ENCODE data around the gene DNAJC13.

The DNAJC13 gene

DNA sequence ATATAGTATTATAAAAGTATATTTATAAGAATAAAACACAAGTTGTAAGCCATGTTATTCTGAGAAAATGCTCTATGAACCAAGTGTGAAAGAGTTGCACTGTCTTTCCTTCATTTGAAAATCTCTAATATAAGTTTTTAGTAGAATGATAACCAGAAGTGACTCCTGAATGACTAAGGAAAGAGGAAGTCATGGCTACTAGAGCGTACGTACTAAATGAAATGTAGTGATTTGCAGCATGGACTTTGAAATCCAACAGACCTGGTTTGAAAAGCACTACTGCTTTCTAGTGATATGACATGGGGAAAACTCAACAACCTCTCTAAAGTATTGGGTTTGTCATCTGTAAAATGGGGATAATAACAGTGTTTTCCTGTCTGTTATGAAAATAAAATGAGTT lies 10.3 kb upstream of the DNAJC13 start:
- no peak for DNase-seq

DNA sequence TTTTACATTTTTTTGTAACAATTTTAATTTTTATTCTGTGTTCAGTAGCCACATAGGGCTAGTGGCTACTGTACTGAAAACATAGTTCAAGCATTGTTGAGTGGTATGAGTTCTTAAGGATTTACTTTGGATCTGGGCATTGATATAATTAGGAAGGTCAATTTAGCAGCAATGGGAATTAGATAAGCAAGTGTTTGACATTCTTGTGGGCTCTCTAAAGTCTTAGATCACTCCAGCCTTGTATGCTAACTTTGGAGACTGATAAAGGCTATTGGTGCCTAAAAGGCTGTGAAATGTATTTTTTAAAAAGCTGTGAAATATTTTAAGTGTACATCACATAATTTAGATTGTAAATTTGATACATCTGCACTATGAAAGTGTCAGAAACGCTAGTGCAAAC lies 2.5 kb upstream of the DNAJC13 start:
- no peak for DNase-seq

DNA sequence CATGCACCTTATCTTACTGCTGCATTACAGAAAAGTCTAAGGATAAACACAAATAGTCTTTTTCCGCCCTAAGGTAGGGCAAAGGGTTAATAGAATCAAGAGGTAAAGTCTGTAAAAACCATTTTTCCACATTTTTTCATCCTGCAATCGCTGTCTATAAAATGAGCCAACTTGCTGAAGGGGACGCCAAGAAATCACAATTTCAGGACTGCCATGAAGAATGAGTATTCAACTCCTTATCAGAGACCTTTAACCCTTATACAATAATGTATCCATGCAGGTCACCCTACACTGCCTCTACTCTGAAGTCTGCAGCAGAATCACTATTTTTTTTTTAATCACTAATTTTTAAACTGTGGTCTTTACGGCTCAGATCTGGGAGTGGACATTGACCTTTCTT lies 1.1 kb upstream of the DNAJC13 start:
- no peak for DNase-seq

DNA sequence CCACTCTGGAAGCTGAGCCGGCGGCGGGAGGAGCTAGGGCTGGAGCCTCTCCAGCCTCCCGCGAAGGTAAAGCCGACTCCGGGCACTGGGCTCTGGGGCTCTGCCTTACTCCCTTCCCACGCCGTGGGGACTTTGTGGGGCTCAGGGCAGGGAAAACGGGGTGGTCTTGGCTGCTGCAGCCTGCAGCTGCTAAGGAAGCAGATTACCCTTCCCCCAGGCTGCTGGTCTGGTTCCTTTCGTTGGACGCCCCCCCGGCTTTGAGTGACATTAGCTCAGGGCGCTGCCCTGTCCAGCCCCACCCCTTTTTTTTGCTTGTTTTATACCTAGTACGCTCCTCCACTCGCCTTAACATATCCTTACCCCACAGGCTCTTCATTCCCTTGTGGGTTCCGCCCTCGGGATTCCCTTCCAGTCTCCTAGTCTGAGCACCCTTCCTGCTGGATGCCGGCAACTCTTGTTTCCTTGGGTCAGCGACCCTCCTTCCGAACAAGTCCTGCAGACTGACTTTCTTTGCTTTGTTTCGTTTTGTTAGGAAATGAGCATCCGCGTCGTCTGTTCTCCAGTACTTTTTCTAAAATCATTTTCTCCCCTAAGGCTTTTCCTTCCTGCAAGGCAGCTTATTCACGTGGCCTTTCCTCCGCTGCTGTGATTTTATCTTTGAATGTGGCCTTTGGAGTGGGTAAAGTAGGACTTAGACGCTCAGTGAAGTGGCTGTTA lies 551 bp downstream of the DNAJC13 start:
- DNase-seq = peak; percentile 27

DNA sequence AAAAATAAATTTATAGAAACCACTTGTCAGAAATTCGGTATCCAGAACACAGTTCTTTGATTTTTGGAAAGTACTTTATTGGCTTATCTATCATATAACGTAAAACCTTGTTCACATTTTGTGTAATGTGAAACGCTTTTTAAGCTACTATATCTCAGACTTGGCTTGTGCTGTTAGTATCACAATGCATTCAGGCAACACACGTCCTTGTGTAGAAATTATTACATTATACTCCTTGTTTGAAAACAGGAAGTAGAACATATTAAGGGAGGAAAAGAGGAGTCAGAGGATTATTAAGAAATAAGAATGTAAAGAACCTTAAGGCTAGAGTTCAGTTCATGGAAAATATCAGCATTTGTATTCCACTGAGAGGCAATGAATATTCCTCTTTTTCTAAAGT lies 1.6 kb downstream of the DNAJC13 start:
- peak; percentile 64 for DNase-seq

DNA sequence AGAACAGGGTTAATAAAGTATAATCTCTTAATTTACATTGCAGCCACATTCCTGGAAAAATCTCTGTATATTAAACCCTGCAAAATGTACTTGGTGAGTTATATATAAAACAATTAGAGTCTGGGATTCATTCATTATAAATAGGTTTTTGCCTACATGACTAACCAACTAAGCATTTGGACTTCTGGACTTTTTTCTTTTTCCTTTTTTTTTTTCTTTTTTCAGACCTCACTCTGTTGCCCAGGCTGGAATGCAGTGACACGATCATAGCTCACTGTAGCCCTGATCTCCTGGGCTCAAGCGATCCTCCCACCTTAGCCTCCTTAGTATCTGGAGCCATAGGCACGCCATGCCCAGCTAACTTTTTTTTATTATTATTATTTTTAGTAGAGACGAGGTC lies 4.5 kb downstream of the DNAJC13 start:
- no peak for DNase-seq

DNA sequence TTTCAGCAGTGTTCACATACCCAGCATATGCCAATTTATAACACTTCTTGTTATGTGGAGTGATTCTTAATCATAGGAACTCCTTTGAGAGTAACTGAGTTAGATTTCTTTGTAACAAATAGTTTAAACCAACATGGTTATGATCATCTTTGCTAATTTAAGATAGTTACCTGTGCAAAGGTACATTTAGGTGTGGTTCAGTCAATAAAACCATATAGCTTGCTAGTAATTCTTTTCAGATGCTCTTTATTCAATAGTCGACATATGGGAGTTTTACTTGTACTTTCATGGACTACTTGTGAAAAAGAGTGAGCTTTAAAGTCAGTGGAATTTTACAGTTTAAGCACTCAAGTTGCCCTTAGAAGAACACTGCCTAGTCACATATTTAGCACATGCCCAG lies 5.2 kb downstream of the DNAJC13 start:
- no peak for DNase-seq

DNA sequence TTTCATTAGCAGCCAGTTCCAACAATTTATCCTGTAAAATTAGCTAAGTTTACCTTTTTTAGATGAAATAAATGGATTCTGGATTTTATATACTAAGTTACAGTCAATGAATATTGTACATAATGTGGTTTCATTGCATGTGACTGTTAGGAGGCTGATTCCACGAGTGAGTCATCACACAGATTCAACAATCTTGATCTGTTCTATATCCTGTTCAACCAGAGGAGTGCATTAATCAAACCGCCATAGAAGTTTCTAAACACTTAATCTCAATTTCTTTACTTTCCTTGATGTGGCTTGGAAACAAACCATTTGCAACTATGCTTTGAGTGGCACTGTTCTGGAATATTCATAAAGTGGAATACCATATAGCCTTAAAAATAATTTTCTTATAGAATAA lies 15.3 kb downstream of the DNAJC13 start:
- no peak for DNase-seq

DNA sequence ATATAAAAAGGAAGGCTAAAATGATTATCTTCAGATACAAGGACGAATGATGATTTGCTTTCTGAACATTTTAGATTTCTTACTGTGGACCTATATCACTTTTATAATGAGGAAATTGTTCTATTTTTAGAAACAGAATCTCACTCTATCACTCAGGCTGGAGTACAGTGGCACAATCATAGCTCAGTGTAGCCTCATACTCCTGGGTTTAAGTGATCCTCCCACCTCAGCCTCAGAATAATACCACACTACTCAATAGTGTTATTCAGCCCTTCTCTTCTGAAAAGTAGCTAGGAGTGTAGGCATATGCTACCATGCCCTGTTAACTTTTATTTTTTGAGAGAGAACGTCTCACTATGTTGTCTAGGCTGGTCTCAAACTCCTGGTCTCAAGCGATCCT lies 15.8 kb downstream of the DNAJC13 start:
- no peak for DNase-seq

DNA sequence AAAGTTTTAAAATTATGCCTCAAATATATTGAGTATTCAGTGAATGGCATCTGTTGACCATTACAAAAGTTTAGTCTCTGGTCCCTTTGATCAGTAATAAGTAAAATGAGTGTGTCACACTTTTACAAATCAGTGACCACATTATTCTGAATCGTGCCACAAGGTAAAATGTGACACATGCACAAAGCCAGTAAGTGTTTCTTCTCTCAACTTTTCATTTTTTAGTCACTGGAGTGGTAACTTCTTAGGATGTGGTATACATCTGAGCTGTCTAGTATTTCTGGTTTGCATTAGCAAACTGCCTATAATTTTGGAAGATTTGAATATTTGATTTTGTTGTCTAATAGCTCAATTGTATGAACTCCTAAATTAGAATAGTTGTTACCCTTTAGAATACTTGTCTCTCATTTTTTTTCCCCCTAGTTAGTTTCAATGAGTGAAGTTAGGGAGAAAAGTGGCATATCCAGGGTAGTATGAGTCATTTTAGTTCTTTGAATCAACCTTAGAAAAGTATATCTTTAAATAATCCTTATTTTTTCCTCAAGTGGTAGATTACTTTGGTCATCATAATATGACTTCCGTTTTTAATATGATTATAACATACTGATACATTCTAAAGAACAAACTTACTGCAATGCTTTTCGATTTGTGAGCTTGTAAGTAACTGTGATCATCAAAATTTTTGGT lies 18.1 kb downstream of the DNAJC13 start:
- DNase-seq = no peak

DNA sequence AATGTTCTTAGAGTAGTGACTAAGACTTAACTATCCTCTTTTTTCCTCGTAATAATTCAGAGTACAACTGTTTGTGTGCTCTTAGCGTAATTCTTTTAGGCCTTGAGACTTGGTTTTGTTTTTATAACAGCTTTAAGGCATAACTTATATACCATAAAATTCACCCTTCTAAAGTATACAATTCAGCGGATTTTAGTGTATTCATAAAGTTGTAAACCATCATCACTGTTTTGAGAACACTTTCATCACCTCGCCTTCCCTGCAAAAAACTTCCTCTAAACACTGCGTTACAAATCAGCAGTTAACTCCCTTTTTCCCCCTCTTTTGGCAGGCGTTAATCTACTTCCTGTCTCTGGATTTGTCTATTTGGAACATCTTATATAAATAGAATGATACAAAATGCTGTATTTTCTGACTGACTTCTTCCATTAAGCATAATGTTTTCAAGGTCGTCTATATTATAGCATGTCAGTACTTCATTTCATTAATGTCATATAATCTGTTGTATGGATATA lies 18.7 kb downstream of the DNAJC13 start:
- no peak for DNase-seq

DNA sequence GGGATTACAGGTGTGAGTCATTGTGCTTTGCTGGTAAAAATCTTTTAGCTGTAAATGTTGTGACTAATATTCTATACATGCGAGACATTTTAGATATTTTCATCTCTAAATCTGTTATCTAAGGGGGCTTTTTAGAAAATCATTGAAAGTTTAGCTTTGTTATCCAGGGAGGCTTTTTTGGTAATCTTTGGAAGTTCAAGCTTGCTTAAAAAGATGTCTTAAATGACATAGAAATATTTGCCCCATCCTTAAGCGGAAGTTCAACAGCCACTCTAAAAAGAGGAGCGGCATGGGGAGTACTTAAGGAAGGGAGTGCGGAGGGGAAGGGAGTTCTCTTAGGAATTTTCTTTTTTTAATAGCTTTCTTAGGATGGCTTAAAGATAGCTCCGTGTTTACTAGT lies 26.1 kb downstream of the DNAJC13 start:
- no peak for DNase-seq

DNA sequence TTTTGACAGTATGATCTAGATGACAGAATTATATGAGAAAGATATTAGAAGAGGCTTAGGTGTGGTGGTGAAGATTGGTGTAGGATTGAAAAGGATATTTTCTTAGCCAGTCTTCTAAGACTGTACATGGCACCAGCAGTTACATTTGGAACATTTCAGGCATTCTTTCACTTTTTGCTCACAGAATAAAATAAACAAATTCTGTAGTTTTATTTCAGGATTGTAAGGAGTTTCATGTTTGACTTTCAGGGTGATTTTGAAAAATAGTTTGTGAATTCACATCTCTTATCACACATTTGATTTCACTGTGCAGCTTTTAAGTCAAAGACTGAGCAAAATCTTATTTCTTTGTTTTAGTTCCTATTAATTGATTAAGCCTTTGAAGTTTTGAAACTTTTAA lies 27.1 kb downstream of the DNAJC13 start:
- no peak for DNase-seq

DNA sequence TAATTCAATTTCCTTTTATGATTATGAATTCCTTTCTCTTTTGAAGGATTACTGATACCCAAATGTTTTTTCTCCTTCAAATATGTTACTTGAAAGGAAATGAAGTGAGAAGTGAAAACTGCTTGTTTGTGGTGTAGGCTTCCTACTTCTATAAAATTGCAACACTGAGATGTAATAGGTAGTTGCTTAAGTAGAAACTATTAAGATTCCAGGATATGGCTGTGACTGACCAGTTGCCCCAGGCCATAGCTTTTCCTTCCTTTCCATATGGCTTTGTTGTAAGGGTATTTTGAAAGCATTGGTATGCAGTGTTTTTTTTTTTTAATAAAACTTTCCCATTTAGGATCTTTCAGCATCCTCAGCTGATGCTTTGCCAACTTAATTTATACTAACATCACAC lies 28.5 kb downstream of the DNAJC13 start:
- DNase-seq = peak; percentile 28

DNA sequence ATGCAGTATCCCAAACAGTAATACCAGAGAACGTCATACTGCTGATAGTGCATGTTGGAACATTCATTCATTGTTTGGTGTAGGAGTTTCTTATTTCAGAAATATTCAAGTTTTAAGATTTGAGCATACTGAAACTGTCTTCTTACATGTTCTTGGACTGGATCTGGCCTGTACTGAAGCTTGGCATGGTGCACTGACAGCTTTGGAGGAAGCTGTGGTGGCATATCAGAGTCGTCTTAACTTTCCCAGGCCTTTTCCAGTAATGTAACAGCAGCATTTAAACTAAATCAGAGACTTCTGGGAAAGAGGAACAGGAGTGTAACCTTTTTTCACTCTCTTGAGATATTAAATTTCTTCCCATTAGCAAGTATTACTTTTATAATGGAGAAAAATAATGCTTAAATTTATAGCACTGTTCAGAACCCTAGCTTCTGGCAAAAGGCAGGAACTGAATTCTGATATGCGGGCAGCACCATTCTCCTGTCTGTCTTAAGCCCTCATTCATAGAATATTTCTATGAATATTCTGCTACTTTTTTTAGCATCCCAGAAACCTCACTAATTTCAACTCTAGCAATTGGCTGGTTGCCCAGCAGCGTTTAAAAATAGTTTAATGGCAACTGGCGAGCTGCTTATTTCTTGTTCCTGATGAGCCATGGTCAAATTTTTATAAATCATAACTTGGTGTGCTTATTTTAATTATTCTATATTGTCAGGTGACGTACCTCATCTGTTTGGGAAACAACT lies 31.1 kb downstream of the DNAJC13 start:
- DNase-seq = no peak

DNA sequence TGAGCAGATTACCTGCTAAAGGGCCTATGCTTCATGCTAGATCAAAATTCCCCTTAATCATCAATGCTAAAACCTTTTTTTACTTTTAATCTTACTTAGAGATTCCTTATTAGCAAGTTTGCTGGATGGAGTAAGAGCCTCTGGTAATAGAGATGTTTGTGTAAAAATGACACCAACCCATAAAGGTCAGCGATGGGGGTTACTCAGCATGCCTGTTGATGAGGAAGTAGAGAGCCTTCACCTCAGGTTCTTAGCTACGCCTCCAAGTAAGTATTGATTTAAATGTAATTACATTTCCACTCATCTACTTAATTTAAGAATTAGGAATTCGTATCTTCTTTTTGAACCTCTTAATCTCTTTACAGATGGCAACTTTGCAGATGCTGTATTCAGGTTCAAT lies 38.8 kb downstream of the DNAJC13 start:
- no peak for DNase-seq

DNA sequence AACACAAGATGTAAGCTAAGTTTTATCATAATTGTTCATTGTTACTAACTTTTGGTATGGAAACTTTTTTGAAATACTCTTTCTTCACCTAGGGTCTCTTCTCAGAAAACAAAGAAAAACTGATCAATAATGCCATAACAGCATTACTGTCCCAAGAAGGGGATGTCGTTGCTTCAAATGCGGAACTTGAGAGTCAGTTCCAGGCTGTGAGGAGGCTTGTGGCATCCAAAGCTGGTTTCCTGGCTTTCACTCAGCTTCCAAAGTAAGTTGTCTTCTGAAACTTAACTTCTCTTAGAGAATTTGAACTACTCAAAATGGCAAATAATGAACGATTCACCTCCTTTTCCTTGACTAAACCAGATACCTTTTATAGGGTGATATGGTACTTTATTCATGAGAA lies 39.3 kb downstream of the DNAJC13 start:
- DNase-seq = no peak

DNA sequence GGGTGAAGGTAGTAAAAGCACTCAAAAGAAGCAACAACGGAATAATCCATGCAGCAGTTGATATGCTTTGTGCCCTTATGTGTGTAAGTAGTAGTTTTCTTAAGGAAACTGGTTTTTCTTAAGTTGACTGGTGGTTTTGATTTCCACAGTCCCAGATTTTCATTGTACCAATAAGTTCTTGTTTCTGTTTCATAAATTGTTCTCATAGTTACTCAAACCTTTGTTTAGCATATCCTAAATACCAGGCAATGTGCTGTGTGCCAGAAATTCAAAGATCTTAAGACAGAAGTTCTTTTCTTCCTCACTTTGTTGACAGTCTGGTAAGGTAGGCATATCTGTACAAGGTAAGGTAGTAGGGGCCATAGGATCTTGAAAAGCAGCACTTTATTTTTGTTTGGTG lies 40.0 kb downstream of the DNAJC13 start:
- no peak for DNase-seq

DNA sequence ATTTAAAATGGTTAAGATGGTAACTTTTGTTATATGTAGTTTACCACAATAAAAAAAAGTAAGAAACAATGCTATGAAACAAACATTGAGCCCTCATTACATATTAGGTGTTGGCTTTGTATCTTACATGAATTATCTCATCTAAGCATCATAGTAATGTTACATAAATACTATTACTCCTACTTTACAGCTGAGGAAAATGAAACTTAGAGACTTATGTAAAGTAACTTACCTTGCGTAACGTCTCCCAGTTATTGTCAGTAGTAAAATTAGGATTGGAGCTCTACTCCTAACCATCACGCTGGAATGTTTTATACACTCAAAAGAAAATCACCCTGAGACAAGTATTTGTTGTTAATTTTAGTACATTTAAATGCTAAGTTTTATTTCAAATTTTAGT lies 42.2 kb downstream of the DNAJC13 start:
- no peak for DNase-seq

DNA sequence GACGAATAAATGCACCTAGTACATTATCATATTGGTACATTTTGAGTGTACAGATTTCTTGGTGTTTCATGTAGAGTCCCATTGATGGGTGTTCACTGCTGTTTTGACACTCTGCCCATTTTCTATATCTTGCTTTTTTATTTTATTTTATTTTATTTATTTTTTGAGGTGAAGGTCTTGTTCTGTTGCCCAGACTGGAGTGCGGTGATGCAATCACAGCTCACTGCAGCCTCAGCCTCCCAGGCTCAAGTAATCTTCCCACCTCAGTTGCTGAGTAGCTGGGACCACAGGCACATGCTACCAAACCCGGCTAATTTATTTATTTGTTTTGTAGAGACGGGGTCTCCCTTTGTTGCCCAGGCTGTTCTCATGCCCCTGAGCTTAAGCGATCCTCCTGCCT lies 44.2 kb downstream of the DNAJC13 start:
- no peak for DNase-seq

DNA sequence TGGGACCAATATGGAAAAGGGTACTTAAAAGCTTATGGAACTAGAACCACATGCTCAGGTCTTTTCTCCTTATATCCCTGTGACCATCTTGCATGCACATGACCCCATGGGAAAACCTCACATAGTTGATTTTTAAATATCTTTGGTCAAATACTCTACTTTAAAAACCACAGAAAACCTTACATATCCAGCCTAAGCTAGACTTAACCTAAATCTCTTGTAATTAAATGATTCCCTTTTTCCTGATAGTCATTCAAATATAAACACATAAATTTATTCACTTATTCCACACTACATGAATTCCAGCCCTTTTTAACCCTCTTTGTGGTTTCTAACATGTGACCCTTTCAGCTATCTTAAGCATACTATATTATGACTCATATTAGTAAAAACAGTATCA lies 46.8 kb downstream of the DNAJC13 start:
- no peak for DNase-seq

DNA sequence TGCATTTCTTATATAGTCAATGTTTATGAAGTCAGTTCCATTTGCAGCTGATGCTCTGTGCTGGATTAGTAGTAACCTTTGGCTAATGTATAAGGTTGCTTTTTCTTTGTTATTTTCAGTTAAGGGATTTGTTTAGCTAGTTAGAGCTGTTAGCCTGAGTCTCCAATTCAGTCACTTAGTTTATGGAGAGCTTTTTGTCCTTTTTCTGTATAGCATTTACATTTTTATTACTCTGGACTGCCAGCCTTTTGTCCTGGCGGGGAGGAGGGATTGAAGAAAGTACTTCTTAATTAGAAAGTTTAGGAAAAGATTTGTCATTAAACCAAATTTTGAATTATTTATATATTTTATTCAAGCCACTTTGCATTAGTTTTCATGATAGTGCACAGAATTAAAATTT lies 52.0 kb downstream of the DNAJC13 start:
- no peak for DNase-seq

DNA sequence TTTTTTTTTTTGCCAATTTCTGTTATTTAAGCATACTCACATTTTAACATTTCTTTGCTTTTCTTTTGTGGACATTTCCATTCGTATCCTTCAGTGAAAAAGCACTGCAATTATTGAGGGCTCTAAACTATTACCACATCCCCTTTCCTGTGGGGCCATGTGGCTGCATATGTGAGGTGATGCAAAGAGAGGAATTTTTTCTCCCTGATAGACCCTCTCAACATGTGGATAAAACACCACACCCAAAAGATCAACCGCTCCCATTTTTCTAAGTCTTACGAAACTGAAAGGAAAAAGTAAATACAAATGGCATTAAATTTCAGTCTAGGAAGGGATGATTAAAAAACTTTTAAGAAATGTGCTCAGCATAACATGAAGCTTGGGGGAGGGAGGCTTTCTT lies 68.8 kb downstream of the DNAJC13 start:
- DNase-seq = no peak

DNA sequence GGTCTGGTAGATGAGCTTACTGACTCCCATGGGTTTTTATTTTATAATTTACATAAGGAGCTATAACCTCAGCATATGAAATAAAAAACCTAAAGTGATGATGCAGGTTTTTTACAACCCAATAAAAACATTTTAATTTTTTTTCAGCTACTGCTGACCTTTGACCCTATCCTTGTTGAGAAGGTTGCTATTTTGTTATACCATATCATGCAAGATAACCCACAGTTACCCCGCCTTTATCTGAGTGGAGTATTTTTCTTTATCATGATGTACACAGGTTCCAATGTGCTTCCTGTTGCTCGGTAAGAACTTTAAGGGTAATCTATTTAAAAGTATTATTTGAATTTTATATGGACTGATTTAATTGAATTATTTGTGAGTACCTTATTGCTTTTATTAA lies 70.8 kb downstream of the DNAJC13 start:
- no peak for DNase-seq

Measured in SIG-M5 (cell line).